HG03439 (cell line): Measurements from ENCODE around the gene KRT33B.
"Not testable (repeated sequence)": the region's sequence is repeated elsewhere in the genome, so short reads cannot be mapped to it uniquely, and the experiment has no call there.

ENCODE experiments used
- ATAC-seq: cut with Tn5 transposase; IDR thresholded peaks from one replicate; pipeline ENCODE4 v1.9.1; 2021; ENCODE audit warnings: mild to moderate bottlenecking, moderate library complexity; ENCODE audit not compliant: unreplicated experiment

Gene KRT33B

GRCh38 chr17:41369713-41370112, at the start of gene KRT33B:
Gene KRT33B (minus strand): TSS chr17:41369813. CDS start chr17:41369750, 63 bp downstream.
- ATAC-seq, result no peak

GRCh38 chr17:41418116-41418860, 48.7 kb upstream of the KRT33B start:
- ATAC-seq, result no peak

- no peak for ATAC-seq
Observed at GRCh38 chr17:41417576-41418015, 48.0 kb upstream of the KRT33B start.

- ATAC-seq, result no peak
Observed at GRCh38 chr17:41417127-41417526, 47.5 kb upstream of the KRT33B start.

GRCh38 chr17:41416479-41416878, 46.9 kb upstream of the KRT33B start:
- ATAC-seq, result no peak

GRCh38 chr17:41415833-41416335, 46.3 kb upstream of the KRT33B start:
- no peak for ATAC-seq

- no peak for ATAC-seq
Observed at GRCh38 chr17:41415411-41415810, 45.8 kb upstream of the KRT33B start.

GRCh38 chr17:41413982-41414381, 44.4 kb upstream of the KRT33B start:
- ATAC-seq, result no peak

- ATAC-seq, result no peak
Observed at GRCh38 chr17:41413353-41413957, 43.8 kb upstream of the KRT33B start.

GRCh38 chr17:41411072-41411840, 41.6 kb upstream of the KRT33B start:
- ATAC-seq, result no peak

- ATAC-seq, result no peak
Observed at GRCh38 chr17:41407226-41407625, 37.6 kb upstream of the KRT33B start.

GRCh38 chr17:41406205-41406604, 36.6 kb upstream of the KRT33B start:
- no peak for ATAC-seq

GRCh38 chr17:41404024-41404671, 34.5 kb upstream of the KRT33B start:
- no peak for ATAC-seq

GRCh38 chr17:41403404-41404023, 33.9 kb upstream of the KRT33B start:
- no peak for ATAC-seq

- ATAC-seq, result no peak
Observed at GRCh38 chr17:41402161-41402560, 32.5 kb upstream of the KRT33B start.

- no peak for ATAC-seq
Observed at GRCh38 chr17:41396996-41397660, 27.5 kb upstream of the KRT33B start, which contains the start of gene KRT31. Gene KRT31 (minus strand): TSS chr17:41397608. CDS start chr17:41397539, 69 bp downstream.

GRCh38 chr17:41396340-41396739, 26.7 kb upstream of the KRT33B start:
- no peak for ATAC-seq

- ATAC-seq, result no peak
Observed at GRCh38 chr17:41395611-41396010, 26.0 kb upstream of the KRT33B start.

GRCh38 chr17:41395044-41395443, 25.4 kb upstream of the KRT33B start:
- not testable (repeated sequence) for ATAC-seq
